GM12872 (cell line): Measurements from ENCODE around the gene COL24A1.
A peak's percentile ranks its signal among the peaks of the same experiment; 100 is the strongest.

ENCODE experiments used
- CTCF ChIP-seq: IDR thresholded peaks from 3 replicates; pipeline ENCODE4 v1.5.1; 2011; ENCODE audit warnings: low read depth, mild to moderate bottlenecking, low read length, moderate library complexity; ENCODE audit not compliant: insufficient read depth

COL24A1 gene

GRCh38 chr1:86054396-86054795 lies 102.2 kb downstream of the COL24A1 start:
- TF ChIP-seq CTCF, result no peak

- no peak for TF ChIP-seq CTCF
Measured at GRCh38 chr1:86052948-86053698, 103.4 kb downstream of the COL24A1 start.

- TF ChIP-seq CTCF, result no peak
Measured at GRCh38 chr1:86035101-86035500, 121.5 kb downstream of the COL24A1 start.

- TF ChIP-seq CTCF, result no peak
Measured at GRCh38 chr1:86030180-86030579, 126.4 kb downstream of the COL24A1 start.

GRCh38 chr1:86018283-86018923 lies 138.2 kb downstream of the COL24A1 start:
- peak; percentile 72 for TF ChIP-seq CTCF

GRCh38 chr1:86016076-86016759 lies 140.4 kb downstream of the COL24A1 start:
- no peak for TF ChIP-seq CTCF

GRCh38 chr1:86015375-86015774 lies 141.2 kb downstream of the COL24A1 start:
- TF ChIP-seq CTCF, result no peak
